ENCODE results near the gene CD101. TPM values are rescaled to one million over a fixed set of nuclear protein-coding genes. Genes with fewer than 3 reads are reported as not detected.
A peak's percentile ranks its signal among the peaks of the same experiment; 100 is the strongest.

Gene CD101
- total RNA-seq, 4 donors from 2014 or later = 0.35 to 5.3 (median 0.84) TPM

GRCh38 chr1:116986421-116987255, 14.9 kb upstream of the CD101 start:
- no peak overlapping the region for H3K27ac ChIP-seq
- no peaks in the 10 kb centered on the region for H3K9me3 ChIP-seq
- H3K36me3 ChIP-seq = peaks cover 0 to 30% of the 10 kb centered on the region in 2 donors
- no peak overlapping the region for H3K4me3 ChIP-seq
- TF ChIP-seq POLR2AphosphoS5 (IDR thresholded peaks at IDR 0.05) = no peak
- no peak for TF ChIP-seq EP300 (IDR thresholded peaks at IDR 0.05)
- TF ChIP-seq POLR2A (IDR thresholded peaks at IDR 0.05) = no peak
- no peak for TF ChIP-seq CTCF (IDR thresholded peaks at IDR 0.05)
- ATAC-seq = no peak
- H3K27me3 ChIP-seq = no peaks in the 10 kb centered on the region
- WGBS, 2 donors (ENCODE audit: low coverage in 1 of 2) = 73 to 83% methylated on average over 8 to 14 of the region's 29 CpGs
- H3K4me1 ChIP-seq = peaks cover 2 to 68% (median 23%) of the 10 kb centered on the region in 3 donors

- Histone ChIP-seq H3K9me3 (no peaks in the 10 kb centered on the region), H3K36me3 (peaks cover 0 to 35% of the 10 kb centered on the region in 2 donors), H3K27ac (no peak overlapping the region), H3K4me1 (peaks cover 2 to 68% (median 23%) of the 10 kb centered on the region in 3 donors), H3K4me3 (no peak overlapping the region), H3K27me3 (no peaks in the 10 kb centered on the region)
- TF ChIP-seq CTCF (IDR thresholded peaks at IDR 0.05) (no peak), POLR2A (IDR thresholded peaks at IDR 0.05) (no peak), EP300 (IDR thresholded peaks at IDR 0.05) (no peak), POLR2AphosphoS5 (IDR thresholded peaks at IDR 0.05) (no peak)
- WGBS, 2 donors (ENCODE audit: low coverage in 1 of 2) = 83 to 90% methylated on average over 7 to 10 of the region's 11 CpGs
- ATAC-seq = no peak
These were observed 14.4 kb upstream of the CD101 start for GRCh38 chr1:116987256-116987555.

GRCh38 chr1:116988248-116988647, 13.3 kb upstream of the CD101 start:
- ATAC-seq = peak; percentile 34
- no peaks in the 10 kb centered on the region for H3K9me3 ChIP-seq
- H3K4me3 ChIP-seq = no peak overlapping the region
- no peaks in the 10 kb centered on the region for H3K27me3 ChIP-seq
- 26 to 79% methylated on average over 2 to 3 of the region's 7 CpGs for WGBS, 2 donors (ENCODE audit: low coverage in 1 of 2)
- H3K36me3 ChIP-seq = peaks cover 0 to 35% of the 10 kb centered on the region in 2 donors
- H3K27ac ChIP-seq = peak overlapping the region in 3 of 4 donors; percentile 53 to 64 (median 60)
- TF ChIP-seq EP300 (IDR thresholded peaks at IDR 0.05) = no peak
- peak; percentile 54 for TF ChIP-seq POLR2AphosphoS5 (IDR thresholded peaks at IDR 0.05)
- no peak for TF ChIP-seq POLR2A (IDR thresholded peaks at IDR 0.05)
- TF ChIP-seq CTCF (IDR thresholded peaks at IDR 0.05) = no peak
- H3K4me1 ChIP-seq = peaks cover 2 to 58% (median 18%) of the 10 kb centered on the region in 3 donors

- WGBS, 2 donors (ENCODE audit: low coverage in 1 of 2) = 40 to 68% methylated on average over 1 to 2 of the region's 2 CpGs
- Histone ChIP-seq H3K4me1 (peaks cover 2 to 51% (median 18%) of the 10 kb centered on the region in 3 donors), H3K27me3 (no peaks in the 10 kb centered on the region), H3K36me3 (peaks cover 0 to 35% of the 10 kb centered on the region in 2 donors), H3K27ac (peak overlapping the region in 3 of 4 donors; percentile 53 to 64 (median 60)), H3K4me3 (no peak overlapping the region), H3K9me3 (no peaks in the 10 kb centered on the region)
- TF ChIP-seq CTCF (IDR thresholded peaks at IDR 0.05) (no peak), POLR2A (IDR thresholded peaks at IDR 0.05) (no peak), EP300 (IDR thresholded peaks at IDR 0.05) (no peak), POLR2AphosphoS5 (IDR thresholded peaks at IDR 0.05) (no peak)
- no peak for ATAC-seq
These were observed 12.7 kb upstream of the CD101 start for GRCh38 chr1:116988908-116989307.

GRCh38 chr1:116989835-116990234, 11.7 kb upstream of the CD101 start:
- ATAC-seq = no peak
- peaks cover 0 to 35% of the 10 kb centered on the region in 2 donors for H3K36me3 ChIP-seq
- H3K4me1 ChIP-seq = peaks cover 2 to 42% (median 16%) of the 10 kb centered on the region in 3 donors
- H3K4me3 ChIP-seq = no peak overlapping the region
- H3K27ac ChIP-seq = peak overlapping the region in 2 of 4 donors; percentile 43 to 60
- WGBS, 2 donors (ENCODE audit: low coverage in 1 of 2) = 51 to 65% methylated on average over 3 to 5 of the region's 5 CpGs
- no peaks in the 10 kb centered on the region for H3K27me3 ChIP-seq
- no peaks in the 10 kb centered on the region for H3K9me3 ChIP-seq
- TF ChIP-seq POLR2A (IDR thresholded peaks at IDR 0.05) = no peak
- TF ChIP-seq POLR2AphosphoS5 (IDR thresholded peaks at IDR 0.05) = no peak
- no peak for TF ChIP-seq EP300 (IDR thresholded peaks at IDR 0.05)
- TF ChIP-seq CTCF (IDR thresholded peaks at IDR 0.05) = no peak
